ENCODE results near the gene SMARCC2.

Gene SMARCC2

GRCh38 chr12:56208006-56208405, 18.7 kb upstream of the SMARCC2 start:
- DNase-seq (ENCODE audit: low read depth in 2 of 2), result no peak

DNA sequence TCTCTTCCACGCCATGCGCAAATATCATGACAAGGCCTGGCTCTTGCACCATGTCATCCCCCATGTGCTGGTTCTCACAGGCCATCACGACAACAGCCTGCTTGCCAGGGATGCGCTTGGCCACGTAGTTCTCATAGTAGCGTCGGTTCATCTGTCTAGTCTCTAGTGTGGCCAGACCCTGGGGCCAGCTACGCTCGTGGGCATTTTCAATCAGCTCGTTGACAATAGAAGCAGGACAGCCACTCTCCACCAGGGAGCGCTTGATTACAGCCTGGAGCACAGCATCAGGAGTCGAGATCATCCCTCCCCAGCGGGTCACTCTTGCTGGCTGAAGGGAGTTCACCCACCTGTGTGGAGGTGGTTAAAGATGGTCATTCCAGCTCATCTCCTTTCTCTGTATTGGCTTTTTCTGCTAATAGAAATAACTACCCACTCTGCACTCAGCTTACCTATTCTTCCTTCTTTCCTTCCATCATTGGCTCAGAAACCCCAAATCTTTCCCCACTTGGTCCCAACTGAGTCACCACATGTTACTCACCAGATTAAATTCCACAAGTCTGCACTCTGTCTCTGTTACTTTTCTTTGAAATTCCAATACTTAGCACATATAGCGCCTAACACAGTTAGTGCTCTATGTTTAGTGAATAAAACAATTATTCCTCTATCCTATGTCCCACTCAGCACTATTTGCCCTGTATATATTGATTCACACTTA, 17.3 kb upstream of the SMARCC2 start:
- DNase-seq (ENCODE audit: low read depth in 2 of 2), result peak in 1 of 2 experiments; percentile 12

- no peak for DNase-seq (ENCODE audit: low read depth in 2 of 2)
Measured at GRCh38 chr12:56205445-56205844, 16.2 kb upstream of the SMARCC2 start.

- DNase-seq (ENCODE audit: low read depth in 2 of 2), result no peak
Measured at GRCh38 chr12:56204275-56204674, 15.0 kb upstream of the SMARCC2 start.

GRCh38 chr12:56202838-56203237, 13.6 kb upstream of the SMARCC2 start:
- no peak for DNase-seq (ENCODE audit: low read depth in 2 of 2)

GRCh38 chr12:56202366-56202765, 13.1 kb upstream of the SMARCC2 start:
- DNase-seq (ENCODE audit: low read depth in 2 of 2), result no peak

GRCh38 chr12:56198836-56199235, 9.6 kb upstream of the SMARCC2 start:
- no peak for DNase-seq (ENCODE audit: low read depth in 2 of 2)

- DNase-seq (ENCODE audit: low read depth in 2 of 2), result no peak
Measured at GRCh38 chr12:56197921-56198635, 8.8 kb upstream of the SMARCC2 start.

DNA sequence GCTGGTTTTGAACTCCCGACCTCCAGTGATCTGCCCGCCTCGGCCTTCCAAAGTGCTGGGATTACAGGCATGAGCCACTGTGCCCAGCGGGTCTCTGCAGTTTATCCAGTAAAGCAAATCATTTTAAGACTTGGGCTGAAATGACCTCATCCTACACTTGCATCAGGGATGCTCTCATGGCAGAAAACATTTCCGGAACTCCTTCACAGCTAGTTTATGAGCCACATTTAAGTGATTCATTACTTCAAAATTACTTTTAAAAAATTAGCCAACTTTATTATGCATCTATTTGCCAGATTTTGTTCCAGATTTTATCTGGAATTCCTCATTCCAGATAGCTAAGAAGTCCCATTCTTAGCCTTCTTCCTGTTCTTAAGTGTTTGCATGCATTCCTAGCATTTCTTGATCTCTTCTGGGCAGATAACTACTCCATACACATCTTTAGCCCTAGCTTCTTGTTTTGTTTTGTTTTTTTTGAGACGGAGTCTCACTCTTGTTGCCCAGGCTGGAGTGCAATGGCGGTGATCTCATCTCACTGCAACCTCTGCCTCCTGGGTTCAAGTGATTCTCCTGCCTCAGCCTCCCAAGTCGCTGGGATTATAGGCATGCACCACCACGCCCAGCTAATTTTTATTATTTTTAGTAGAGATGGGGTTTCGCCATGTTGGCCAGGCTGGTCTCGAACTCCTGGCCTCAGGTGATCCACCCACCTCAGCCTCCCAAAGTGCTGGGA, 7.7 kb upstream of the SMARCC2 start:
- DNase-seq (ENCODE audit: low read depth in 2 of 2), result peak; percentile 81 to 83

GRCh38 chr12:56193025-56193578, 3.8 kb upstream of the SMARCC2 start:
- DNase-seq (ENCODE audit: low read depth in 2 of 2), result peak; percentile 68 to 70

DNA sequence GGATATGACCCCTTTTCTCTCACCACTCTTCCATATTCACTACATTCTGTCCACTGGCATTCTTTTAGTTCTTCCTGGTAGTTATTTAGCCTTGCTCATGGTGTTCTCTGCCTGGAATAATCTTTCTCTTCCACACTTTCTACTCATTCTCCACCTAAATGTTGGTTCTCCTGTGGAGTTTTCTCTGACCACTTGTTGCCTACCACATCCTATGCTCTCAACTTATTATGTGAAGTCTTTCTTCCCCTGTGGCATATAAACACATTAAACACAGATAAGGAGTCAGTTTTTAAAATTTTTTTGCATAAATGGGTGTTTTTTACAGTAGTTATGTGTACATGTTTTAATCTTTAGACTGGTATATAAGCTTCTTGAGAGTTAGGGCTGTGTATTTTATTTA, 3.3 kb upstream of the SMARCC2 start:
- DNase-seq (ENCODE audit: low read depth in 2 of 2), result no peak

DNA sequence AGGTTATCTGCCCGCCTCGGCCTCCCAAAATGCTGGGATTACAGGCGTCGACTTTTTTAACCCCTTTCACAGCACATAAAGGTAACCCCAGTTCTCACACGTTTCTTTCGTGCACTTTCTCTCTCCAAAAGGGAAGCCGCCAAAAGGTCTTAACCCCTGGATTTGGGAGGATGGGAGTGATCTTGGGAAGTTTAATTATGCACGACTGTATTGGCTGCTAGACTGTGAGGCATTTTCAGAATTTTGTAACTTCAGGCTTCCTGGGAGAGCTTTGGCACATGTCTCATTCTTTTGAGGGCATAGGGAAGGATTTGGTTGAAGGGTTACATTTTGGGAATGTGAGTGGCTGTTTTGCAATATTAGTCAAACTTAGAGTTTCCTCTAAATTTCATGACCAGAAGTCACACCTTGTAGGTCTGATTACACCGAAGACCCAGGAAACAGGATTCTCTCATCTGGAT, 1.4 kb upstream of the SMARCC2 start:
- DNase-seq (ENCODE audit: low read depth in 2 of 2), result no peak

GRCh38 chr12:56189918-56190694, 823 bp upstream of the SMARCC2 start:
- DNase-seq (ENCODE audit: low read depth in 2 of 2), result peak; percentile 73 to 76

DNA sequence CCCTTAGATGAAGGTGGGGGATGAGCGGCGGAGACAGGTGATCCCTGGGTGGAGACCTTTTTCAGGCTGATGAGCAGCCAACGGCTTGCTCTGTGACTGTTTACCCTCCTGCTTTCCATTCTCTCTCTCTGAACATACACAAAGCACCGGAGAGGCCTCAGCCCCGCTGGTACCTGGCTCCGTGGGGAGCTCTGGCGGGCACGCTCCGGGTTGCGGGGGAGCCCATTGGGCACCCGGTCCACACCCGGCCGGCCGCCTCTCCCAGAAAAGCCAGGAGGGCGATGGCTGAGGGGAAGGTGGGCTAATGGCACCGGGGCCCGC, 545 bp downstream of the SMARCC2 start:
- DNase-seq (ENCODE audit: low read depth in 2 of 2), result no peak

- no peak for DNase-seq (ENCODE audit: low read depth in 2 of 2)
Measured at GRCh38 chr12:56188131-56188777, 1.0 kb downstream of the SMARCC2 start.

GRCh38 chr12:56186957-56187356, 2.3 kb downstream of the SMARCC2 start:
- no peak for DNase-seq (ENCODE audit: low read depth in 2 of 2)

GRCh38 chr12:56178347-56178746, 10.9 kb downstream of the SMARCC2 start:
- no peak for DNase-seq (ENCODE audit: low read depth in 2 of 2)

- no peak for DNase-seq (ENCODE audit: low read depth in 2 of 2)
Measured at GRCh38 chr12:56172839-56173238, 16.4 kb downstream of the SMARCC2 start.

- no peak for DNase-seq (ENCODE audit: low read depth in 2 of 2)
Measured at GRCh38 chr12:56169229-56169759, 20.0 kb downstream of the SMARCC2 start.

- no peak for DNase-seq (ENCODE audit: low read depth in 2 of 2)
Measured at GRCh38 chr12:56165369-56165768, 23.9 kb downstream of the SMARCC2 start.

- DNase-seq (ENCODE audit: low read depth in 2 of 2), result no peak
Measured at GRCh38 chr12:56164345-56164729, 24.9 kb downstream of the SMARCC2 start.
